Keratinocyte (primary cell): ENCODE results near the gene DNM2. TPM values are rescaled to one million over a fixed set of nuclear protein-coding genes. Genes with fewer than 3 reads are reported as not detected.

Experiments
- DNase-seq: peaks from one replicate; pipeline ENCODE4 v3.0.0-alpha.2; 2011; ENCODE audit warnings: low read depth, missing footprints, low spot score
- FAIRE-seq: peaks from 2 replicates; lab custom pipeline; 2011; peaks lifted over from hg19 to GRCh38; lab: Jason Lieb, UNC
- H2AFZ ChIP-seq: 2 replicates; pipeline ENCODE4 v1.6.0; 2012; ENCODE audit warnings: low read length, control low read depth, inconsistent platforms; ENCODE audit not compliant: control insufficient read depth
- H3K27ac ChIP-seq: 2 replicates; pipeline ENCODE4 v1.5.1; 2011; ENCODE audit warnings: low read length; ENCODE audit not compliant: control insufficient read depth, insufficient read depth
- H3K27me3 ChIP-seq: 3 replicates; pipeline ENCODE4 v1.6.0; 2011; ENCODE audit warnings: low read length; ENCODE audit not compliant: control insufficient read depth, insufficient read depth; ENCODE audit errors: extremely low read depth
- H3K36me3 ChIP-seq, 2 experiments: 2 replicates in 1 of 2; 3 replicates in 1 of 2; pipeline ENCODE4 v1.5.1; 2011; ENCODE audit warnings: low read length in 2 of 2, mild to moderate bottlenecking in 1 of 2; ENCODE audit not compliant: control insufficient read depth in 2 of 2, insufficient read depth in 2 of 2; ENCODE audit errors: extremely low read depth in 1 of 2
- H3K4me1 ChIP-seq: 3 replicates; pipeline ENCODE4 v1.5.1; 2011; ENCODE audit warnings: low read length; ENCODE audit not compliant: control insufficient read depth, insufficient read depth; ENCODE audit errors: extremely low read depth
- H3K4me2 ChIP-seq: 3 replicates; pipeline ENCODE4 v1.6.0; 2011; ENCODE audit warnings: low read depth, low read length; ENCODE audit not compliant: control insufficient read depth, insufficient read depth; ENCODE audit errors: extremely low read depth
- H3K4me3 ChIP-seq, 3 experiments: fragments of 200-600 bp in 1 of 3; sonication (generic) in 1 of 3; 2 replicates in 2 of 3; 3 replicates in 1 of 3; pipeline ENCODE4 v1.5.1; 2011 to 2016; ENCODE audit warnings: low read length in 3 of 3, mild to moderate bottlenecking in 3 of 3, control low read depth in 2 of 3, inconsistent platforms in 1 of 3, low read depth in 1 of 3, mixed read lengths in 1 of 3, mixed run types in 1 of 3, moderate library complexity in 1 of 3; ENCODE audit not compliant: control insufficient read depth in 2 of 3, insufficient read depth in 2 of 3; ENCODE audit errors: extremely low read depth in 1 of 3
- H3K79me2 ChIP-seq: 2 replicates; pipeline ENCODE4 v1.6.0; 2012; ENCODE audit warnings: low read length; ENCODE audit not compliant: control insufficient read depth, insufficient read depth
- H3K9ac ChIP-seq: 3 replicates; pipeline ENCODE4 v1.6.0; 2011; ENCODE audit warnings: low read length; ENCODE audit not compliant: control insufficient read depth, insufficient read depth; ENCODE audit errors: extremely low read depth
- H3K9me1 ChIP-seq: 3 replicates; pipeline ENCODE4 v1.6.0; 2011; ENCODE audit warnings: low read length; ENCODE audit not compliant: control insufficient read depth, insufficient read depth; ENCODE audit errors: extremely low read depth
- H3K9me3 ChIP-seq: 2 replicates; pipeline ENCODE4 v1.5.1; 2012; ENCODE audit warnings: low read depth, low read length; ENCODE audit not compliant: control insufficient read depth
- H4K20me1 ChIP-seq: 3 replicates; pipeline ENCODE4 v1.6.0; 2011; ENCODE audit warnings: low read length; ENCODE audit not compliant: control insufficient read depth, insufficient read depth; ENCODE audit errors: extremely low read depth
- CTCF ChIP-seq, 3 experiments: IDR thresholded peaks in 1 of 3; conservative IDR thresholded peaks in 1 of 3; optimal IDR thresholded peaks in 1 of 3; 2 replicates in 2 of 3; 3 replicates in 1 of 3; pipeline versions ENCODE3 to v1.5.1; 2011; ENCODE audit warnings: low read length in 3 of 3, mild to moderate bottlenecking in 3 of 3, moderate library complexity in 2 of 3, control low read depth in 1 of 3, inconsistent platforms in 1 of 3; ENCODE audit not compliant: insufficient read depth in 2 of 3; ENCODE audit errors: extremely low read depth in 1 of 3
- EZH2 ChIP-seq: IDR thresholded peaks from one replicate; pipeline ENCODE4 v1.6.1; 2012; ENCODE audit warnings: inconsistent platforms, mild to moderate bottlenecking, low read length, moderate library complexity
- dilution Hi-C: fragments of 300-500 bp; cut with MboI; formaldehyde crosslinking; loops from one replicate; pipeline ENCODE4 v1.7.0; 2020; ENCODE audit warnings: low sequenced_read_pairs; ENCODE audit not compliant: extremely low pct_ligation_motif_present
- polyA plus RNA-seq, 5 experiments: library from polyadenylated mRNA; depleted of rRNA in 3 of 5; stranded (reverse) in 3 of 5; stranded (forward) in 1 of 5; unstranded in 1 of 5; fragments of >200 nt; gene quantifications; 1 replicate in 1 of 5; 2 replicates in 3 of 5; 3 replicates in 1 of 5; pipeline versions ENCODE4 v1.2.1 to v1.2.3, GENCODE V29; 2011 to 2012; ENCODE audit warnings: missing spikeins in 2 of 5, low read depth in 1 of 5, low replicate concordance in 1 of 5

The DNM2 gene
- polyA plus RNA-seq, 1 donor (not counting 4 experiments of a cell fraction or from before 2014, with no cell fraction given): 60.1 TPM

GRCh38 chr19:10803252-10803651 lies 85.4 kb downstream of the DNM2 start:
- dilution Hi-C loops: no loop called here
- peaks cover 14 to 33% of the 10 kb centered on the region in 2 experiments for H3K36me3 ChIP-seq
- TF ChIP-seq EZH2: no peak
- TF ChIP-seq CTCF (optimal IDR thresholded peaks at IDR 0.05 in 1 of 3, IDR thresholded peaks at IDR 0.05 in 1 of 3, conservative IDR thresholded peaks at IDR 0.05 in 1 of 3; ENCODE audit: extremely low read depth in 1 of 3, insufficient read depth in 2 of 3, low read length in 3 of 3): no peak

GRCh38 chr19:10805065-10805757 lies 87.3 kb downstream of the DNM2 start:
- H3K9me1 ChIP-seq: no peaks in the 10 kb centered on the region
- H3K4me3 ChIP-seq: no peak overlapping the region
- FAIRE-seq: no peak
- H3K27me3 ChIP-seq: no peaks in the 10 kb centered on the region
- H3K4me1 ChIP-seq: peaks cover 15% of the 10 kb centered on the region
- TF ChIP-seq CTCF (optimal IDR thresholded peaks at IDR 0.05 in 1 of 3, IDR thresholded peaks at IDR 0.05 in 1 of 3, conservative IDR thresholded peaks at IDR 0.05 in 1 of 3; ENCODE audit: extremely low read depth in 1 of 3, insufficient read depth in 2 of 3, low read length in 3 of 3): no peak
- TF ChIP-seq EZH2: no peak
- peaks cover 18 to 24% of the 10 kb centered on the region in 2 experiments for H3K36me3 ChIP-seq
- DNase-seq: no peak
- no peak overlapping the region for H3K4me2 ChIP-seq
- H4K20me1 ChIP-seq: no peaks in the 10 kb centered on the region
- H3K9me3 ChIP-seq: no peaks in the 10 kb centered on the region
- no peak overlapping the region for H3K27ac ChIP-seq
- no peaks in the 10 kb centered on the region for H3K79me2 ChIP-seq
- no peak overlapping the region for H2AFZ ChIP-seq
- dilution Hi-C loops: no loop called here
- no peak overlapping the region for H3K9ac ChIP-seq

More at GRCh38 chr19:10803252-10803651, 85.4 kb downstream of the DNM2 start:
- FAIRE-seq: no peak
- Histone ChIP-seq H3K4me2 (no peak overlapping the region), H3K4me3 (no peak overlapping the region), H2AFZ (no peak overlapping the region), H3K4me1 (no peaks in the 10 kb centered on the region), H3K9ac (no peak overlapping the region), H3K9me1 (no peaks in the 10 kb centered on the region), H4K20me1 (no peaks in the 10 kb centered on the region), H3K27me3 (no peaks in the 10 kb centered on the region), H3K9me3 (no peaks in the 10 kb centered on the region), H3K27ac (no peak overlapping the region), H3K79me2 (no peaks in the 10 kb centered on the region)
- no peak for DNase-seq
